MM.1S (cell line): ENCODE data around the gene SNRK.

Experiments
- DNase-seq: peaks from one replicate; pipeline ENCODE4 v3.0.0-alpha.2; 2015
- H2AFZ ChIP-seq: fragments of 300-600 bp; sonication (generic); 2 replicates; pipeline ENCODE4 v1.6.0; 2016; ENCODE audit warnings: antibody characterized with exemption, low read length
- H3F3A ChIP-seq: fragments of 300-600 bp; sonication (generic); 2 replicates; pipeline ENCODE4 v1.6.1; 2016; ENCODE audit warnings: mild to moderate bottlenecking, antibody characterized with exemption, low read length, moderate library complexity, mixed read lengths; ENCODE audit not compliant: insufficient read depth
- H3K27ac ChIP-seq: fragments of 300-600 bp; sonication (generic); 2 replicates; pipeline ENCODE4 v1.5.1; 2016; ENCODE audit warnings: mild to moderate bottlenecking, low read length
- H3K27me3 ChIP-seq: fragments of 300-600 bp; sonication (generic); replicated peaks from 2 replicates; pipeline ENCODE4 v1.6.0; 2016; ENCODE audit warnings: low read length; ENCODE audit not compliant: insufficient read depth
- H3K36me3 ChIP-seq: fragments of 300-600 bp; sonication (generic); replicated peaks from 2 replicates; pipeline ENCODE4 v1.6.1; 2016; ENCODE audit warnings: mild to moderate bottlenecking, low read length, mixed read lengths; ENCODE audit not compliant: insufficient read depth
- H3K4me1 ChIP-seq: fragments of 300-600 bp; sonication (generic); 2 replicates; pipeline ENCODE4 v1.6.1; 2016; ENCODE audit warnings: low read length, mixed read lengths
- H3K4me2 ChIP-seq: fragments of 300-600 bp; sonication (generic); 2 replicates; pipeline ENCODE4 v1.6.0; 2016; ENCODE audit warnings: low read depth, low read length
- H3K4me3 ChIP-seq: fragments of 300-600 bp; sonication (generic); 2 replicates; pipeline ENCODE4 v1.5.1; 2016; ENCODE audit warnings: low read length, mixed read lengths
- H3K79me2 ChIP-seq: fragments of 300-600 bp; sonication (generic); 2 replicates; pipeline ENCODE4 v1.6.1; 2016; ENCODE audit warnings: mixed run types, low read length, mixed read lengths
- H3K9ac ChIP-seq: fragments of 300-600 bp; sonication (generic); 2 replicates; pipeline ENCODE4 v1.6.1; 2016; ENCODE audit warnings: low read length, mixed read lengths
- H3K9me2 ChIP-seq: fragments of 300-600 bp; sonication (generic); replicated peaks from 2 replicates; pipeline ENCODE4 v1.6.1; 2016; ENCODE audit warnings: mild to moderate bottlenecking, low read length, mixed read lengths; ENCODE audit not compliant: insufficient read depth
- H3K9me3 ChIP-seq: fragments of 300-600 bp; sonication (generic); replicated peaks from 2 replicates; pipeline ENCODE4 v1.6.1; 2016; ENCODE audit warnings: mild to moderate bottlenecking, low read length, mixed read lengths; ENCODE audit not compliant: insufficient read depth
- H4K20me1 ChIP-seq: fragments of 300-600 bp; sonication (generic); 2 replicates; pipeline ENCODE4 v1.6.1; 2016; ENCODE audit warnings: mild to moderate bottlenecking, low read length, moderate library complexity, mixed read lengths; ENCODE audit not compliant: insufficient read depth
- EZH2 ChIP-seq: fragments of 300-600 bp; sonication (generic); optimal IDR thresholded peaks from 2 replicates; pipeline ENCODE3; 2017; ENCODE audit warnings: low read depth, mild to moderate bottlenecking, antibody characterized with exemption, low read length, mixed read lengths
- EZH2phosphoT487 ChIP-seq: fragments of 300-600 bp; sonication (generic); IDR thresholded peaks from 2 replicates; pipeline ENCODE4 v1.6.1; 2018; ENCODE audit warnings: antibody characterized with exemption, low read length
- TF ChIP-seq, protein P1 (sequence below): fragments of 300-600 bp; sonication (generic); IDR thresholded peaks from 2 replicates; pipeline ENCODE4 v1.5.1; 2016; ENCODE audit warnings: antibody characterized with exemption, low read length, mixed read lengths

SNRK gene

DNA sequence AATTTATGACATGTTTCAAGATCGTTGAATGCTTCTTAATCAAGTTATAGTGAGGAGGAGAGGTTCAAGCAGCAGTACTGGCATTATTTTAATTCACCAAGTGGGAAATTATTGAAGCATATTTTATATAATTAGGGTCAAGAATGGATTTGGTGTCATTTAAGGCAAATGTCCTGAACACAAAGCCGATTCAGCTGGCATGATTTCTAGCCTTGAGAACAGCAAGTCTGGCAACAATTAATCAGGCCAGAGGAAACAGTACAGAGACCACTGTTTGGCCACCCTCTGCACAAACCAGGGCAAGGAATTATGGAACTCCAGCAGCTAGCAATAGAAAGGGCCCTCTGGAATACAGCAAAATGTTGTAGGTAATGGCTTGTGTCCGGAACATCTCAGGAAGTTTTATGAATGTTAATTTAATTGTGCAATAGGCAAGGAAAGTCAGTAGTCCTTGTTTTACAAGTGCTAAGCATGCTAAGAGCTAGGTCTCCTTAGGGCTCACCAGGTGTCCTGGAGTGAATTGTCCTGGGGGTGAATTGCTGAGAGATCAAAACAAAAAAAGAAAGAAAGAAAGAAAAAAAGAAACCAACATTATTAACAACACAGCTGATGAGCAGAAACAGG is 38.7 kb upstream of the SNRK start:
- no peak overlapping the region for H3K27ac ChIP-seq

GRCh38 chr3:43248185-43248583 is 38.2 kb upstream of the SNRK start:
- H3K27me3 ChIP-seq = no peaks in the 10 kb centered on the region

More for the DNA sequence above, 38.7 kb upstream of the SNRK start:
- TF ChIP-seq EZH2 (no peak), EZH2phosphoT487 (no peak)
- TF ChIP-seq, protein P1, sequence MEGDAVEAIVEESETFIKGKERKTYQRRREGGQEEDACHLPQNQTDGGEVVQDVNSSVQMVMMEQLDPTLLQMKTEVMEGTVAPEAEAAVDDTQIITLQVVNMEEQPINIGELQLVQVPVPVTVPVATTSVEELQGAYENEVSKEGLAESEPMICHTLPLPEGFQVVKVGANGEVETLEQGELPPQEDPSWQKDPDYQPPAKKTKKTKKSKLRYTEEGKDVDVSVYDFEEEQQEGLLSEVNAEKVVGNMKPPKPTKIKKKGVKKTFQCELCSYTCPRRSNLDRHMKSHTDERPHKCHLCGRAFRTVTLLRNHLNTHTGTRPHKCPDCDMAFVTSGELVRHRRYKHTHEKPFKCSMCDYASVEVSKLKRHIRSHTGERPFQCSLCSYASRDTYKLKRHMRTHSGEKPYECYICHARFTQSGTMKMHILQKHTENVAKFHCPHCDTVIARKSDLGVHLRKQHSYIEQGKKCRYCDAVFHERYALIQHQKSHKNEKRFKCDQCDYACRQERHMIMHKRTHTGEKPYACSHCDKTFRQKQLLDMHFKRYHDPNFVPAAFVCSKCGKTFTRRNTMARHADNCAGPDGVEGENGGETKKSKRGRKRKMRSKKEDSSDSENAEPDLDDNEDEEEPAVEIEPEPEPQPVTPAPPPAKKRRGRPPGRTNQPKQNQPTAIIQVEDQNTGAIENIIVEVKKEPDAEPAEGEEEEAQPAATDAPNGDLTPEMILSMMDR = no peak
- Histone ChIP-seq H2AFZ (no peak overlapping the region), H3K4me2 (no peak overlapping the region), H3K36me3 (no peaks in the 10 kb centered on the region), H3K9ac (no peak overlapping the region), H3K4me1 (no peaks in the 10 kb centered on the region), H3K4me3 (no peak overlapping the region), H3K27me3 (no peaks in the 10 kb centered on the region), H3K9me2 (no peaks in the 10 kb centered on the region), H4K20me1 (no peaks in the 10 kb centered on the region), H3K79me2 (no peaks in the 10 kb centered on the region), H3K9me3 (no peaks in the 10 kb centered on the region), H3F3A (no peaks in the 10 kb centered on the region)
- DNase-seq = no peak

DNA sequence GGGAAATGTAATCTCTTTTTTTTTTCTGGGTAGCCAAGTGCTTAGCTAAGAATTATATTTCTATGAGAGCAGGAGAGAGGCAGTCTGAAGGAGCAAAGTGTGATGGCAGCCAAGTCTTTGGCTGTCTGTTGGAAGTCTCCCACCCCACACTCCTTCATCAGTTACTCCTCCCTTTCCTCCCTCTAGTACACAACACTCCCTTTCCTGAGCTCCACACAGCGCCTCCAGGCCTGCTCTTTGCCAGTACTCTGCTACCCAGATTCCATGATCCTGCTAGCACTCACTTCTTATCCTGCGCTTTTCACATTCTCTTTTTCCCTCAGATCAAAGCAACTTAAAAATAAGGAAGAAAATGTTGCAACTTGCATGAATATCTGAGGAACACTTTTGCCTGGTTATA is 37.4 kb upstream of the SNRK start:
- no peak for DNase-seq
- TF ChIP-seq EZH2 = no peak
- TF ChIP-seq, protein P1 = no peak
- TF ChIP-seq EZH2phosphoT487 = no peak
- H3K4me3 ChIP-seq = no peak overlapping the region
- no peaks in the 10 kb centered on the region for H4K20me1 ChIP-seq
- no peak overlapping the region for H2AFZ ChIP-seq
- no peaks in the 10 kb centered on the region for H3K27me3 ChIP-seq
- H3K79me2 ChIP-seq = no peaks in the 10 kb centered on the region
- no peak overlapping the region for H3K4me2 ChIP-seq
- H3K9ac ChIP-seq = no peak overlapping the region
- no peaks in the 10 kb centered on the region for H3K9me3 ChIP-seq
- H3K4me1 ChIP-seq = no peaks in the 10 kb centered on the region
- H3K9me2 ChIP-seq = no peaks in the 10 kb centered on the region
- no peaks in the 10 kb centered on the region for H3K36me3 ChIP-seq
- H3K27ac ChIP-seq = no peak overlapping the region
- no peaks in the 10 kb centered on the region for H3F3A ChIP-seq

More at GRCh38 chr3:43248185-43248583, 38.2 kb upstream of the SNRK start:
- H3F3A ChIP-seq = no peaks in the 10 kb centered on the region
- H3K79me2 ChIP-seq = no peaks in the 10 kb centered on the region
- H3K4me1 ChIP-seq = no peaks in the 10 kb centered on the region
- no peak overlapping the region for H2AFZ ChIP-seq
- TF ChIP-seq EZH2phosphoT487 (no peak), EZH2 (no peak)
- TF ChIP-seq, protein P1 = no peak
- H3K9ac ChIP-seq = no peak overlapping the region
- DNase-seq = no peak
- no peaks in the 10 kb centered on the region for H3K9me3 ChIP-seq
- H3K4me3 ChIP-seq = no peak overlapping the region
- H3K4me2 ChIP-seq = no peak overlapping the region
- H3K9me2 ChIP-seq = no peaks in the 10 kb centered on the region
- no peaks in the 10 kb centered on the region for H4K20me1 ChIP-seq
- H3K27ac ChIP-seq = no peak overlapping the region
- H3K36me3 ChIP-seq = no peaks in the 10 kb centered on the region
